ENCODE data around the gene ROCK2.

Gene ROCK2

GRCh38 chr2:11228692-11229091 lies 115.7 kb downstream of the ROCK2 start:
- no peak for DNase-seq

- DNase-seq, result no peak
These were observed 116.8 kb downstream of the ROCK2 start for GRCh38 chr2:11227595-11227994.

- DNase-seq, result no peak
These were observed 119.5 kb downstream of the ROCK2 start for GRCh38 chr2:11224887-11225286.

GRCh38 chr2:11222845-11223244 lies 121.6 kb downstream of the ROCK2 start:
- no peak for DNase-seq

- DNase-seq, result no peak
These were observed 124.0 kb downstream of the ROCK2 start for GRCh38 chr2:11220445-11220844.

GRCh38 chr2:11215407-11215806 lies 129.0 kb downstream of the ROCK2 start:
- DNase-seq, result no peak

- no peak for DNase-seq
These were observed 129.7 kb downstream of the ROCK2 start for GRCh38 chr2:11214770-11215169.

GRCh38 chr2:11213975-11214374 lies 130.5 kb downstream of the ROCK2 start:
- no peak for DNase-seq

- DNase-seq, result no peak
These were observed 131.3 kb downstream of the ROCK2 start for GRCh38 chr2:11213090-11213638.

GRCh38 chr2:11212645-11213044 lies 131.8 kb downstream of the ROCK2 start:
- no peak for DNase-seq

GRCh38 chr2:11208083-11208482 lies 136.4 kb downstream of the ROCK2 start:
- no peak for DNase-seq

- DNase-seq, result no peak
These were observed 141.0 kb downstream of the ROCK2 start for GRCh38 chr2:11203480-11203879.

- DNase-seq, result no peak
These were observed 142.5 kb downstream of the ROCK2 start for GRCh38 chr2:11201969-11202368.

- DNase-seq, result no peak
These were observed 143.8 kb downstream of the ROCK2 start for GRCh38 chr2:11200651-11201050.

GRCh38 chr2:11196246-11196645 lies 148.2 kb downstream of the ROCK2 start:
- DNase-seq, result no peak

- DNase-seq, result no peak
These were observed 156.7 kb downstream of the ROCK2 start for GRCh38 chr2:11187731-11188130.

- DNase-seq, result no peak
These were observed 157.3 kb downstream of the ROCK2 start for GRCh38 chr2:11187083-11187619.

GRCh38 chr2:11186145-11186544 lies 158.3 kb downstream of the ROCK2 start:
- DNase-seq, result no peak

GRCh38 chr2:11182951-11183350 lies 161.5 kb downstream of the ROCK2 start:
- DNase-seq, result no peak

GRCh38 chr2:11180653-11181052 lies 163.8 kb downstream of the ROCK2 start:
- no peak for DNase-seq

GRCh38 chr2:11179899-11180298 lies 164.5 kb downstream of the ROCK2 start:
- DNase-seq, result no peak

- no peak for DNase-seq
These were observed 165.2 kb downstream of the ROCK2 start for GRCh38 chr2:11179196-11179595.

GRCh38 chr2:11177871-11178690 lies 166.4 kb downstream of the ROCK2 start:
- no peak for DNase-seq

- no peak for DNase-seq
These were observed 169.1 kb downstream of the ROCK2 start for GRCh38 chr2:11175293-11175795.

All from hippocampal formation (tissue), 2 donors.